Osteocyte (in vitro differentiated cells): ENCODE data around the gene DRC3. TPM values are rescaled to one million over a fixed set of nuclear protein-coding genes. Genes with fewer than 3 reads are reported as not detected.

Experiments used
- DNase-seq: peaks from one replicate; pipeline ENCODE4 v3.0.0; 2021; ENCODE audit warnings: mixed read lengths; ENCODE audit not compliant: unreplicated experiment; ENCODE audit errors: extremely low spot score
- H3K27ac Mint-ChIP-seq: one replicate; pipeline ENCODE4 v1.8.0; 2021; ENCODE audit warnings: mild to moderate bottlenecking, mixed read lengths; ENCODE audit not compliant: unreplicated experiment
- H3K27me3 Mint-ChIP-seq: one replicate; pipeline ENCODE4 v1.8.0; 2021; ENCODE audit warnings: mixed read lengths; ENCODE audit not compliant: unreplicated experiment
- H3K36me3 Mint-ChIP-seq: one replicate; pipeline ENCODE4 v1.8.0; 2021; ENCODE audit warnings: mixed read lengths; ENCODE audit not compliant: unreplicated experiment
- H3K4me1 Mint-ChIP-seq: one replicate; pipeline ENCODE4 v1.8.0; 2021; ENCODE audit warnings: mixed read lengths; ENCODE audit not compliant: unreplicated experiment
- H3K4me3 Mint-ChIP-seq: one replicate; pipeline ENCODE4 v1.8.0; 2021; ENCODE audit warnings: mild to moderate bottlenecking, moderate library complexity, mixed read lengths; ENCODE audit not compliant: unreplicated experiment
- H3K9me3 Mint-ChIP-seq: one replicate; pipeline ENCODE4 v1.8.0; 2021; ENCODE audit warnings: mixed read lengths; ENCODE audit not compliant: unreplicated experiment
- total RNA-seq: library from RNA; stranded (reverse); gene quantifications from 2 replicates; pipeline ENCODE4 v1.2.1, GENCODE V29; 2021
- TF ChIP-seq, protein P1 (sequence below): fragments of 200-600 bp; sonication (generic); IDR thresholded peaks from 2 replicates; pipeline ENCODE4 v1.5.0; 2021; ENCODE audit warnings: antibody characterized with exemption, mild to moderate bottlenecking, moderate library complexity

DRC3 gene
- total RNA-seq, 1 donor from 2014 or later, result 2.1 TPM

DNA sequence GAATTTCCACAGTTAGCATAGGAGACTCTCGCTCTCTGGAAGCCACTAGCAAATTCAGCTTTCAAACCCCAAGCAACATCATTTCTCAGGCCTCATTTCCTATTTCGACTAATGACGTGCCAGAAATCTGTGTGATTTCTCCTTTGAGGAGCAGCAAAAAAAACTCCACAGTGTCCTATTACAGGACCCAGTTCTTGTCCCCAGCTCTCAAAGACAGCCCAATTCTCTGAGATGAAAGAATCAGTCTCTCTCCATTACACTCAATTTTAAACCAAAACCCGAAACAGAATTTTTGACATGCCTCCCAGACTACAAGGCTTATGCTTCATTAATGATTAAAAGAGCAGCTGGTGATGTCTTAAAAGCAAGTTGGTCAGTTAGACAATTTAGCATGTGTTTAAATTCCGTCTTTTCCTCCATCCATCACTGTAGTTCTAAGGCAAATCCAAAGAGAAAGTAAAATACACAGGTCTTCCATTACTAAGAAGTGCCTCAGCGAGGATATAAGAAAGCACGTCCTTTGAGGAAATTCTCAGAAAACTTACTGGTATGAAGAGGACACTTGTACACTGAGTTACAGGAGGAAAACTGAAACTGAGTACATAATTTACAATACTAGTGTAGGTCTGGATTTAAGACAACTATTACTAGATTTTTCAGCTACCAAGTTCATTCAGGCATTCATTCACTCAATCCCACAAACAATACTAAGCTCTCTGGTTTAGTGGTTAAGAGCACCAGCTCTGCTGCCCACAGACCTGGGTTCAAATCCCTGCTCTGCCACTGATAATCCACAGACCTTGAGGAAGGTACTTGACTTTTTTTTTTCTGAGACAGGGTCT, 12.9 kb upstream of the DRC3 start:
- Mint-ChIP-seq H3K27me3 (no peaks in the 10 kb centered on the region), H3K4me3 (peak overlapping the region; percentile 46), H3K9me3 (no peaks in the 10 kb centered on the region), H3K27ac (peak overlapping the region; percentile 90), H3K36me3 (peaks cover 13% of the 10 kb centered on the region), H3K4me1 (peaks cover 46% of the 10 kb centered on the region)
- TF ChIP-seq, protein P1, sequence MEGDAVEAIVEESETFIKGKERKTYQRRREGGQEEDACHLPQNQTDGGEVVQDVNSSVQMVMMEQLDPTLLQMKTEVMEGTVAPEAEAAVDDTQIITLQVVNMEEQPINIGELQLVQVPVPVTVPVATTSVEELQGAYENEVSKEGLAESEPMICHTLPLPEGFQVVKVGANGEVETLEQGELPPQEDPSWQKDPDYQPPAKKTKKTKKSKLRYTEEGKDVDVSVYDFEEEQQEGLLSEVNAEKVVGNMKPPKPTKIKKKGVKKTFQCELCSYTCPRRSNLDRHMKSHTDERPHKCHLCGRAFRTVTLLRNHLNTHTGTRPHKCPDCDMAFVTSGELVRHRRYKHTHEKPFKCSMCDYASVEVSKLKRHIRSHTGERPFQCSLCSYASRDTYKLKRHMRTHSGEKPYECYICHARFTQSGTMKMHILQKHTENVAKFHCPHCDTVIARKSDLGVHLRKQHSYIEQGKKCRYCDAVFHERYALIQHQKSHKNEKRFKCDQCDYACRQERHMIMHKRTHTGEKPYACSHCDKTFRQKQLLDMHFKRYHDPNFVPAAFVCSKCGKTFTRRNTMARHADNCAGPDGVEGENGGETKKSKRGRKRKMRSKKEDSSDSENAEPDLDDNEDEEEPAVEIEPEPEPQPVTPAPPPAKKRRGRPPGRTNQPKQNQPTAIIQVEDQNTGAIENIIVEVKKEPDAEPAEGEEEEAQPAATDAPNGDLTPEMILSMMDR, result no peak
- DNase-seq, result no peak

DNA sequence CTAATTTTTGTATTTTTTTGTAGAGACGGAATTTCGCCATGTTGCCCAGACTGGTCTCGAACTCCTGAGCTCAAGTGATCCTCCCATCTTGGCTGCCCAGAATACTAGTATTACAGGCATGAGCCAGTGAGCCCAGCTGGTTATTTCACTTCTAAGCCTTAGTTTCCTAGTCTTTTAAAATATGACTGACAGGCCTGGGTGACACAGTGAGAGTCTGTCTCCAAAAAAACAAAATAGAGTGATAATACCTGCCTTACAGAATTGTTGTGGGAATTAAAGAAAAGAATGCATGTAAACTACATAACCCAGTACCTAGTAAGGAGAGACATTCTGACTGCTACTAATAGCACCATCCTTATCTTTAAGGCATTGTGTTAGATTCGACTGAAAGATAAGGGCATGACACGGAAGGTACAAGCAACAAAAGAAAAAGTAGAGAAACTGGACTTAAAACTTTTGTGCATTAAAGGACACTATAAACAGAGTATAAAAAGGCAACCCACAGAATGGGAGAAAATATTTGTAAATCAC, 12.1 kb upstream of the DRC3 start:
- H3K4me3 Mint-ChIP-seq, result peak overlapping the region; percentile 10
- peaks cover 6% of the 10 kb centered on the region for H3K36me3 Mint-ChIP-seq
- no peaks in the 10 kb centered on the region for H3K27me3 Mint-ChIP-seq
- H3K9me3 Mint-ChIP-seq, result no peaks in the 10 kb centered on the region
- TF ChIP-seq, protein P1, result no peak
- DNase-seq, result no peak
- H3K27ac Mint-ChIP-seq, result peak overlapping the region; percentile 90
- peaks cover 48% of the 10 kb centered on the region for H3K4me1 Mint-ChIP-seq

DNA sequence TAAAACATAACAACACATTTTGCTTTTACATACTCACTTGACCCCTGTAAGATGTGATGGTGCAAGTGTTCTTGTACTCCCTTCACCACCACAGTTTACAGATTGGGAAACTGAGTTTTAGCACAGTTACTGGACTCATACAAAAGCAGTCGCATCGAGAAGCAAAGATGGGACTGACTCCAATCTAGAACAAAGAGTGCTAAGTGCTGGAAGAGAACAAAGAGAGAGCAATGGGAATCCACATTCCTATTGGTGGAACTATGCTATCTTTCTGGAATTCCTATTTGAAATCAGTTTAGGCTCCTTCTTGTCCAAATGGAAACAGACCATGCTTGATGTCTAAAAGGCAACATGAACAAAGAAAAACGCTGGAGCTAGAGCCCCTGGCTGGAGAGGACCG, 9.6 kb upstream of the DRC3 start:
- peaks cover 4% of the 10 kb centered on the region for H3K36me3 Mint-ChIP-seq
- H3K9me3 Mint-ChIP-seq, result no peaks in the 10 kb centered on the region
- TF ChIP-seq, protein P1, result no peak
- DNase-seq, result no peak
- H3K4me1 Mint-ChIP-seq, result peaks cover 47% of the 10 kb centered on the region
- H3K27ac Mint-ChIP-seq, result no peak overlapping the region
- no peaks in the 10 kb centered on the region for H3K27me3 Mint-ChIP-seq
- H3K4me3 Mint-ChIP-seq, result no peak overlapping the region

DNA sequence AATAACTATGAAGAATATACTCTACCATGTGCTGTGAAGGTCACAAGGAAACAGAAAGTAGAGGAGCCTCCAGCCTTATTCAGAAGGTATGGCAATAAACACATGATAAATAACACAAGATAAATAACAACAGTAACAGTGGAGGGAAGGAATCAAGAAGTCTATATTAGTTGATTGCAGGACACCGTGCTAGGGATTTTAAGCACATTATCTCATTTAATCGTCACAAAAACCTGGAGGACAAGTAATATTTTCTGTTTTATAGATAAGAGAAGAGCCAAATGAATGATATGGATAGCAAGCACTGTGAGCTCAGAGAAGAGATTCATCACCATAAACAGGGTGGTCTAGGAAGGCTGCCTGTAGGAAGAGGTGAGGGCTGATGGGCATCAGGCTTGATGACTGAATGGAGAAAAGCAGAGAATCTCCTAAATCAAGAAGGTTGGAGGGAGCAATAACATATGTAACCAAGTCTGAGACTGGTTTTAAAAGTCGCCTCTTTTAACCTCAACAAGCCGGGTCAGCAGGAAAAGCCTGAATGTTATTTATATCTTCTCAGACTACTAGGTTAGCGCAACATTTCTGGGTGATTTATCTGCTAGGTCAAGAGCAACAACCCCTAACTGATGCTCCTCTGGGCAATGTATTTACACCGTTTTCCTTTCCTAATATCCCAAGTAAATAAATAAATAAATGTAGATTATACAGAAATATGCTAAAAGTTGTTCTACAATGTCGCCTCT, 8.8 kb upstream of the DRC3 start:
- TF ChIP-seq, protein P1, result no peak
- Mint-ChIP-seq H3K9me3 (no peaks in the 10 kb centered on the region), H3K4me1 (peaks cover 41% of the 10 kb centered on the region)

DNA sequence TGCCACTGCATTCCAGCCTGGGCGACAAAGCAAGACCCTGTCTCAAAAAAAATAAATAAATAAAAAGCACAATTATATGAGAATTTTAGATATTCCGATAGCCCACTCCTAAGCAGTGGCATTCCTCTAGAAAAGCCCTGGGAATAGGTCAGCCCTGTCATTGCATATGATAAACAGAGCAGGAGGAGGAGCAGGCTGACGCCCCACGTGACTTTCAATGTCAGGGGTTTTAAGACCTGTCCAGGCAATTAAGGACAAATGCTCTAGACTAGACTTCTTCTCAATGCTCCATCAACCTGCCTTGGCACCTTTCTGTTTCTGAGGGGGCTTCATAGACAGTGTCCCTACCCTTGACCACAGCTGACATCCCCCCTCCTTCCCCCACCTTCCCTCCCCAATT, 8.0 kb upstream of the DRC3 start:
- Mint-ChIP-seq H3K27ac (no peak overlapping the region), H3K27me3 (no peaks in the 10 kb centered on the region), H3K4me1 (peaks cover 38% of the 10 kb centered on the region), H3K4me3 (no peak overlapping the region), H3K36me3 (peaks cover 4% of the 10 kb centered on the region), H3K9me3 (no peaks in the 10 kb centered on the region)
- no peak for DNase-seq
- TF ChIP-seq, protein P1, result no peak

More for the DNA sequence above, 8.8 kb upstream of the DRC3 start:
- Mint-ChIP-seq H3K4me3 (no peak overlapping the region), H3K27ac (no peak overlapping the region), H3K36me3 (peaks cover 4% of the 10 kb centered on the region), H3K27me3 (no peaks in the 10 kb centered on the region)
- DNase-seq, result no peak
